Right lobe of liver (tissue), 6 donors: Measurements from ENCODE around the gene FOS. TPM values are rescaled to one million over a fixed set of nuclear protein-coding genes. Genes with fewer than 3 reads are reported as not detected.
"Not testable (repeated sequence)": the region's sequence is repeated elsewhere in the genome, so short reads cannot be mapped to it uniquely, and the experiment has no call there.

Experiments
- ATAC-seq, 4 donors: fragments of 200-7000 bp; cut with Tn5 transposase; one replicate each; pipeline ENCODE4 v1.9.1; 2020; ENCODE audit warnings: mild to moderate bottlenecking in 4 of 4, moderate library complexity in 4 of 4
- DNase-seq, 3 donors: peaks; one replicate each; pipeline ENCODE4 v3.0.0-alpha.2; 2020
- H3K27ac ChIP-seq, 3 donors: fragments of 200-600 bp; one replicate each; pipeline ENCODE4 v1.8.0; 2022
- H3K27me3 ChIP-seq, 2 donors: fragments of 200-600 bp; one replicate each; pipeline ENCODE4 v1.8.0; 2022
- H3K36me3 ChIP-seq, 4 donors: fragments of 200-600 bp; sonication (generic) in 1 of 4; one replicate each; pipeline versions ENCODE4 v1.5.1 to v1.8.0; 2017 to 2022; ENCODE audit warnings: control low read depth in 1 of 4
- H3K4me1 ChIP-seq, 4 donors: fragments of 200-600 bp; sonication (generic) in 1 of 4; one replicate each; pipeline versions ENCODE4 v1.5.1 to v1.8.0; 2017 to 2022; ENCODE audit warnings: control low read depth in 1 of 4
- H3K4me3 ChIP-seq, 3 donors: fragments of 200-600 bp; one replicate each; pipeline ENCODE4 v1.8.0; 2022
- H3K9me3 ChIP-seq, 4 donors: fragments of 200-600 bp; sonication (generic) in 1 of 4; one replicate each; pipeline versions ENCODE4 v1.5.1 to v1.8.0; 2017 to 2022; ENCODE audit warnings: control low read depth in 1 of 4
- POLR2A ChIP-seq: fragments of 450-650 bp; IDR thresholded peaks from one replicate; pipeline ENCODE4 v1.6.1; 2017; ENCODE audit warnings: antibody characterized with exemption, mild to moderate bottlenecking
- WGBS: methylation state at CpG from one replicate; pipeline ENCODE4 v1.1.6; 2018; ENCODE audit warnings: low coverage, low lambda C conversion rate; ENCODE audit not compliant: insufficient coverage; ENCODE audit errors: missing lambda C conversion rate; 5-methylcytosine and 5-hydroxymethylcytosine counted together
- intact Hi-C, 2 donors: fragments of 100-400 bp; cut with DNase I; formaldehyde crosslinking; loops; one replicate each; pipeline versions ENCODE4 v1.11.2 to v1.14.1; 2022
- total RNA-seq, 6 experiments: library from RNA; depleted of rRNA in 2 of 6; stranded (reverse); fragments of >200 nt in 2 of 6; fragmentation: NEBNext Ultra II Directional in 3 of 6; extraction: Animal tissue kit (Norgen Biotek cat#: 25700) in 3 of 6; gene quantifications; one replicate each; pipeline versions ENCODE4 v1.1.0 to v1.2.4, GENCODE V29; 2016 to 2023
- TF ChIP-seq, protein P1 (sequence below), 4 donors: fragments of 200-600 bp in 3 of 4; fragments of 450-650 bp in 1 of 4; IDR thresholded peaks; one replicate each; pipeline versions ENCODE4 v1.5.1 to v1.8.0; 2016 to 2022; ENCODE audit warnings: antibody characterized with exemption in 4 of 4, mild to moderate bottlenecking in 2 of 4
- donor health status: DM: no; HTN: yes; CAD: no.
- donor health status: DM: no; HTN: no; CAD: no.
- donor health status: DM: no; HTN: no; CAD: no.
- donor health status: DM: no; HTN: yes; CAD: no.
- donor health status: DM: no; HTN: yes; CAD: no.

FOS gene
- total RNA-seq, 6 experiments from 2014 or later = 9.9 to 151 (median 49.5) TPM

DNA sequence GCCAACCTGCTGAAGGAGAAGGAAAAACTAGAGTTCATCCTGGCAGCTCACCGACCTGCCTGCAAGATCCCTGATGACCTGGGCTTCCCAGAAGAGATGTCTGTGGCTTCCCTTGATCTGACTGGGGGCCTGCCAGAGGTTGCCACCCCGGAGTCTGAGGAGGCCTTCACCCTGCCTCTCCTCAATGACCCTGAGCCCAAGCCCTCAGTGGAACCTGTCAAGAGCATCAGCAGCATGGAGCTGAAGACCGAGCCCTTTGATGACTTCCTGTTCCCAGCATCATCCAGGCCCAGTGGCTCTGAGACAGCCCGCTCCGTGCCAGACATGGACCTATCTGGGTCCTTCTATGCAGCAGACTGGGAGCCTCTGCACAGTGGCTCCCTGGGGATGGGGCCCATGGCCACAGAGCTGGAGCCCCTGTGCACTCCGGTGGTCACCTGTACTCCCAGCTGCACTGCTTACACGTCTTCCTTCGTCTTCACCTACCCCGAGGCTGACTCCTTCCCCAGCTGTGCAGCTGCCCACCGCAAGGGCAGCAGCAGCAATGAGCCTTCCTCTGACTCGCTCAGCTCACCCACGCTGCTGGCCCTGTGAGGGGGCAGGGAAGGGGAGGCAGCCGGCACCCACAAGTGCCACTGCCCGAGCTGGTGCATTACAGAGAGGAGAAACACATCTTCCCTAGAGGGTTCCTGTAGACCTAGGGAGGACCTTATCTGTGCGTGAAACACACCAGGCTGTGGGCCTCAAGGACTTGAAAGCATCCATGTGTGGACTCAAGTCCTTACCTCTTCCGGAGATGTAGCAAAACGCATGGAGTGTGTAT is 2.4 kb downstream of the FOS start:
- peak in 1 of 4 donors; percentile 2 for ATAC-seq
- WGBS = 100% methylated on average over 3 of the region's 17 CpGs
- no peaks in the 10 kb centered on the region for H3K27me3 ChIP-seq
- peak in 1 of 3 donors; percentile 51 for DNase-seq
- peak; percentile 70 for TF ChIP-seq POLR2A
- TF ChIP-seq, protein P1, sequence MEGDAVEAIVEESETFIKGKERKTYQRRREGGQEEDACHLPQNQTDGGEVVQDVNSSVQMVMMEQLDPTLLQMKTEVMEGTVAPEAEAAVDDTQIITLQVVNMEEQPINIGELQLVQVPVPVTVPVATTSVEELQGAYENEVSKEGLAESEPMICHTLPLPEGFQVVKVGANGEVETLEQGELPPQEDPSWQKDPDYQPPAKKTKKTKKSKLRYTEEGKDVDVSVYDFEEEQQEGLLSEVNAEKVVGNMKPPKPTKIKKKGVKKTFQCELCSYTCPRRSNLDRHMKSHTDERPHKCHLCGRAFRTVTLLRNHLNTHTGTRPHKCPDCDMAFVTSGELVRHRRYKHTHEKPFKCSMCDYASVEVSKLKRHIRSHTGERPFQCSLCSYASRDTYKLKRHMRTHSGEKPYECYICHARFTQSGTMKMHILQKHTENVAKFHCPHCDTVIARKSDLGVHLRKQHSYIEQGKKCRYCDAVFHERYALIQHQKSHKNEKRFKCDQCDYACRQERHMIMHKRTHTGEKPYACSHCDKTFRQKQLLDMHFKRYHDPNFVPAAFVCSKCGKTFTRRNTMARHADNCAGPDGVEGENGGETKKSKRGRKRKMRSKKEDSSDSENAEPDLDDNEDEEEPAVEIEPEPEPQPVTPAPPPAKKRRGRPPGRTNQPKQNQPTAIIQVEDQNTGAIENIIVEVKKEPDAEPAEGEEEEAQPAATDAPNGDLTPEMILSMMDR (IDR thresholded peaks at IDR 0.05) = no peak
- H3K4me3 ChIP-seq = peak overlapping the region; percentile 58 to 86 (median 64)
- intact Hi-C loops = no loop called here
- H3K36me3 ChIP-seq = peaks cover 0 to 14% (median 7%) of the 10 kb centered on the region in 4 donors
- no peaks in the 10 kb centered on the region for H3K9me3 ChIP-seq
- H3K4me1 ChIP-seq = peaks cover 0 to 24% (median 7%) of the 10 kb centered on the region in 4 donors
- H3K27ac ChIP-seq = no peak overlapping the region

DNA sequence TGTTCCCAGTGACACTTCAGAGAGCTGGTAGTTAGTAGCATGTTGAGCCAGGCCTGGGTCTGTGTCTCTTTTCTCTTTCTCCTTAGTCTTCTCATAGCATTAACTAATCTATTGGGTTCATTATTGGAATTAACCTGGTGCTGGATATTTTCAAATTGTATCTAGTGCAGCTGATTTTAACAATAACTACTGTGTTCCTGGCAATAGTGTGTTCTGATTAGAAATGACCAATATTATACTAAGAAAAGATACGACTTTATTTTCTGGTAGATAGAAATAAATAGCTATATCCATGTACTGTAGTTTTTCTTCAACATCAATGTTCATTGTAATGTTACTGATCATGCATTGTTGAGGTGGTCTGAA is 3.0 kb downstream of the FOS start:
- no peak for DNase-seq
- Histone ChIP-seq H3K4me1 (peaks cover 0 to 20% (median 7%) of the 10 kb centered on the region in 4 donors), H3K4me3 (peak overlapping the region in 1 of 3 donors; percentile 86), H3K27me3 (no peaks in the 10 kb centered on the region), H3K36me3 (peaks cover 0 to 14% (median 7%) of the 10 kb centered on the region in 4 donors), H3K27ac (no peak overlapping the region), H3K9me3 (no peaks in the 10 kb centered on the region)
- TF ChIP-seq POLR2A = no peak
- TF ChIP-seq, protein P1 (IDR thresholded peaks at IDR 0.05) = no peak
- intact Hi-C loops = no loop called here
- 95% methylated on average over 1 of the region's 1 CpG for WGBS
- no peak for ATAC-seq

DNA sequence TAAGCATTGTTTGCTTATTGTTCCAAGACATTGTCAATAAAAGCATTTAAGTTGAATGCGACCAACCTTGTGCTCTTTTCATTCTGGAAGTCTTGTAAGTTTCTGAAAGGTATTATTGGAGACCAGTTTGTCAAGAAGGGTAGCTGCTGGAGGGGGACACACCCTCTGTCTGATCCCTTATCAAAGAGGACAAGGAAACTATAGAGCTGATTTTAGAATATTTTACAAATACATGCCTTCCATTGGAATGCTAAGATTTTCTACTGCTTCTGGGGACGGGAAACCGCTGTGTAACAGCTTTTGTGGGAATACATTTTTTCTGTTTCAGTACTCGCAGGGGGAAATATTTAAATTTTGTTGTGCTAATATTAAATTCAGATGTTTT is 3.5 kb downstream of the FOS start:
- intact Hi-C loops = no loop called here
- TF ChIP-seq, protein P1 (IDR thresholded peaks at IDR 0.05) = no peak
- peak; percentile 63 for TF ChIP-seq POLR2A

DNA sequence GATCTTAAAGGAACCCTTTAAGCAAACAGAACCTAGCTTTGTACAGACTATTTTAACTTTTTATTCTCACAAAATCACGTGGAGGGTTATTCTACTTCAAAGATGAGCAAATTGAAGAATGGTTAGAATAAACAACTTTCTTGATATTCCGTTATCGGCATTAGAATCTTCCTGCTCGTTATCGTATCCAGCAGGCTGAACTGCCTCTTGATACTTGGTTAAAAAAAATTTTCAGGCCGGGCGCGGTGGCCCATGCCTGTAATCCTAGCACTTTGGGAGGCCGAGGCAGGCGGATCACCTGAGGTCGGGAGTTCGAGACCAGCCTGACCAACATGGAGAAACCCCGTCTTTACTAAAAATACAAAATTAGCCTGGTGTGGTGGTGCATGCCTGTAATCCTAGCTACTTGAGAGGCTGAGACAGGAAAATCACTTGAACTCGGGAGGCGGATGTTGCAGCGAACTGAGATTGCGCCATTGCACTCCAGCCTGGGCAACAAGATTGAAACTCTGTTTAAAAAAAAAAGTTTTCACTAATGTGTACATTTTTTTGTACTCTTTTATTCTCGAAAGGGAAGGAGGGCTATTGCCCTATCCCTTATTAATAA is 4.0 kb downstream of the FOS start:
- intact Hi-C loops, H3K4me3 ChIP-seq, H3K27me3 ChIP-seq, ATAC-seq, H3K9me3 ChIP-seq: not testable (repeated sequence)
- peak; percentile 5 for TF ChIP-seq POLR2A
- peaks cover 0 to 19% (median 7%) of the 10 kb centered on the region in 4 donors for H3K4me1 ChIP-seq
- H3K27ac ChIP-seq = peak overlapping the region in 1 of 3 donors; percentile 6
- peaks cover 0 to 14% (median 7%) of the 10 kb centered on the region in 4 donors for H3K36me3 ChIP-seq
- WGBS = 80% methylated on average over 17 of the region's 18 CpGs
- DNase-seq = peak in 1 of 3 donors; percentile 50

More for the DNA sequence above, 3.5 kb downstream of the FOS start:
- Histone ChIP-seq H3K4me3 (no peak overlapping the region), H3K36me3 (peaks cover 0 to 14% (median 7%) of the 10 kb centered on the region in 4 donors), H3K4me1 (peaks cover 0 to 19% (median 7%) of the 10 kb centered on the region in 4 donors), H3K27me3 (no peaks in the 10 kb centered on the region), H3K9me3 (no peaks in the 10 kb centered on the region), H3K27ac (peak overlapping the region in 1 of 3 donors; percentile 6)
- 89% methylated on average over 4 of the region's 4 CpGs for WGBS
- DNase-seq (no peak), ATAC-seq (no peak)
